C4-2B (cell line): ENCODE measurements around the gene TANC2.

ENCODE experiments used
- CTCF ChIP-seq: fragments of 450-650 bp; conservative IDR thresholded peaks from 2 replicates; pipeline ENCODE4 v1.5.1; 2017; ENCODE audit warnings: mild to moderate bottlenecking
- ZFX ChIP-seq: fragments of 450-650 bp; IDR thresholded peaks from 2 replicates; pipeline ENCODE4 v1.6.1; 2017

- no peak for TF ChIP-seq CTCF
- TF ChIP-seq ZFX: no peak
These were observed 8.8 kb downstream of the TANC2 start for GRCh38 chr17:62974788-62975187.
